Measurements from ENCODE around the gene SPEN.
"Not testable (repeated sequence)": the region's sequence is repeated elsewhere in the genome, so short reads cannot be mapped to it uniquely, and the experiment has no call there.

Gene SPEN

GRCh38 chr1:15895233-15895632 is 47.7 kb downstream of the SPEN start:
- no peaks in the 10 kb centered on the region for H3K27me3 ChIP-seq (ENCODE audit: insufficient read depth, low read length)
- no peak overlapping the region for H3K4me2 ChIP-seq (ENCODE audit: low read length)
- no peak overlapping the region for H3K4me3 ChIP-seq (ENCODE audit: low read depth, low read length, poor library complexity, severe bottlenecking)
- H3K79me2 ChIP-seq (ENCODE audit: insufficient read depth, low read length) = peaks cover 97% of the 10 kb centered on the region
- no peak overlapping the region for H3K27ac ChIP-seq (ENCODE audit: low read depth, low read length, poor library complexity, severe bottlenecking)
- H3K9me2 ChIP-seq (ENCODE audit: low read depth, low read length) = no peaks in the 10 kb centered on the region
- no peaks in the 10 kb centered on the region for H3F3A ChIP-seq (ENCODE audit: insufficient read depth, low read length)
- no peak overlapping the region for H3K9ac ChIP-seq (ENCODE audit: low read length)
- H3K9me3 ChIP-seq (ENCODE audit: low read length) = no peaks in the 10 kb centered on the region
- H4K20me1 ChIP-seq (ENCODE audit: insufficient read depth, low read length) = no peaks in the 10 kb centered on the region; the same call in 1 of the 2 replicates
- peaks cover 23% of the 10 kb centered on the region; the same call in 1 of the 2 replicates for H3K36me3 ChIP-seq (ENCODE audit: insufficient read depth, low read length)
- no peak overlapping the region for H2AFZ ChIP-seq (ENCODE audit: low read length)
- H3K4me1 ChIP-seq (ENCODE audit: insufficient read depth, low read length, severe bottlenecking) = peaks cover 20% of the 10 kb centered on the region
- no peak for TF ChIP-seq EZH2 (IDR thresholded peaks at IDR 0.05; ENCODE audit: borderline replicate concordance, low read length)
- TF ChIP-seq CTCF (IDR thresholded peaks at IDR 0.05; ENCODE audit: low read length) = no peak

GRCh38 chr1:15896841-15897610 is 49.5 kb downstream of the SPEN start:
- not testable (repeated sequence) for H3K27me3 ChIP-seq (ENCODE audit: insufficient read depth, low read length); H3K4me2 ChIP-seq (ENCODE audit: low read length); H4K20me1 ChIP-seq (ENCODE audit: insufficient read depth, low read length); H3F3A ChIP-seq (ENCODE audit: insufficient read depth, low read length); H3K4me3 ChIP-seq (ENCODE audit: low read depth, low read length, poor library complexity, severe bottlenecking); H2AFZ ChIP-seq (ENCODE audit: low read length); H3K27ac ChIP-seq (ENCODE audit: low read depth, low read length, poor library complexity, severe bottlenecking); H3K9me3 ChIP-seq (ENCODE audit: low read length); H3K9ac ChIP-seq (ENCODE audit: low read length); H3K9me2 ChIP-seq (ENCODE audit: low read depth, low read length)
- Histone ChIP-seq H3K79me2 (ENCODE audit: insufficient read depth, low read length) (peaks cover 99% of the 10 kb centered on the region), H3K36me3 (ENCODE audit: insufficient read depth, low read length) (peaks cover 16% of the 10 kb centered on the region; the same call in 1 of the 2 replicates), H3K4me1 (ENCODE audit: insufficient read depth, low read length, severe bottlenecking) (peaks cover 26% of the 10 kb centered on the region)

- Histone ChIP-seq H3K4me1 (ENCODE audit: insufficient read depth, low read length, severe bottlenecking) (peaks cover 11% of the 10 kb centered on the region), H3K36me3 (ENCODE audit: insufficient read depth, low read length) (peaks cover 13% of the 10 kb centered on the region; the same call in 1 of the 2 replicates), H3K27ac (ENCODE audit: low read depth, low read length, poor library complexity, severe bottlenecking) (no peak overlapping the region), H3K4me2 (ENCODE audit: low read length) (no peak overlapping the region), H3K79me2 (ENCODE audit: insufficient read depth, low read length) (peaks cover 99% of the 10 kb centered on the region), H2AFZ (ENCODE audit: low read length) (no peak overlapping the region), H3K9me3 (ENCODE audit: low read length) (no peaks in the 10 kb centered on the region), H3K4me3 (ENCODE audit: low read depth, low read length, poor library complexity, severe bottlenecking) (no peak overlapping the region), H3K9ac (ENCODE audit: low read length) (no peak overlapping the region), H3K9me2 (ENCODE audit: low read depth, low read length) (no peaks in the 10 kb centered on the region), H4K20me1 (ENCODE audit: insufficient read depth, low read length) (no peaks in the 10 kb centered on the region; the same call in 1 of the 2 replicates), H3F3A (ENCODE audit: insufficient read depth, low read length) (no peaks in the 10 kb centered on the region), H3K27me3 (ENCODE audit: insufficient read depth, low read length) (no peaks in the 10 kb centered on the region)
- TF ChIP-seq CTCF (IDR thresholded peaks at IDR 0.05; ENCODE audit: low read length) = no peak
- TF ChIP-seq EZH2 (IDR thresholded peaks at IDR 0.05; ENCODE audit: borderline replicate concordance, low read length) = no peak
Observed at GRCh38 chr1:15899266-15899665, 51.8 kb downstream of the SPEN start.
